Panc1 (cell line): ENCODE measurements around the gene MIF4GD. TPM values are rescaled to one million over a fixed set of nuclear protein-coding genes. Genes with fewer than 3 reads are reported as not detected.

Experiments used
- ATAC-seq: fragments of 200-7000 bp; cut with Tn5 transposase; 2 replicates; pipeline ENCODE4 v1.9.1; 2020; ENCODE audit warnings: mild to moderate bottlenecking, moderate library complexity
- BruUV-seq: library from RNA; stranded (reverse); fragments of 400-500 nt; replicated peaks from 2 replicates; lab custom pipeline; 2021; lab: Mats Ljungman, UMichigan
- CTCF ChIA-PET: fragments of 300-600 bp; sonication (Branson Sonifier 250); formaldehyde crosslinking; loops from one replicate; lab custom pipeline; 2022; ENCODE audit warnings: antibody characterized with exemption; lab: Charles Lee
- POLR2A ChIA-PET: fragments of 300-600 bp; sonication (Branson Sonifier 250); formaldehyde crosslinking; loops from one replicate; lab custom pipeline; 2022; ENCODE audit warnings: antibody characterized with exemption; lab: Charles Lee
- DNase-seq: peaks from one replicate; pipeline ENCODE4 v3.0.0-alpha.2; 2010; ENCODE audit warnings: low read depth, low spot score
- H3K27ac ChIP-seq: 2 replicates; pipeline ENCODE4 v1.5.1; 2011; ENCODE audit warnings: mild to moderate bottlenecking, low read length, inconsistent platforms
- H3K27me3 ChIP-seq: fragments of 200-500 bp; sonication (Bioruptor generic); 2 replicates; pipeline ENCODE4 v1.6.0; 2014; ENCODE audit warnings: low read length, inconsistent platforms; ENCODE audit not compliant: control insufficient read depth, insufficient read depth
- H3K36me3 ChIP-seq: fragments of 200-500 bp; sonication (Bioruptor generic); 2 replicates; pipeline ENCODE4 v1.5.1; 2014; ENCODE audit warnings: inconsistent platforms, mild to moderate bottlenecking, low read length, moderate library complexity; ENCODE audit not compliant: control insufficient read depth, insufficient read depth
- H3K4me1 ChIP-seq: 2 replicates; pipeline ENCODE4 v1.5.1; 2011; ENCODE audit warnings: inconsistent platforms, mild to moderate bottlenecking, low read length, moderate library complexity; ENCODE audit not compliant: control insufficient read depth, insufficient read depth
- H3K4me3 ChIP-seq, 2 experiments: 2 replicates each; pipeline ENCODE4 v1.5.1; 2011 to 2012; ENCODE audit warnings: low read depth in 2 of 2, low read length in 2 of 2, mild to moderate bottlenecking in 2 of 2, inconsistent platforms in 1 of 2, moderate library complexity in 1 of 2
- H3K9me3 ChIP-seq: fragments of 200-500 bp; sonication (Bioruptor generic); 2 replicates; pipeline ENCODE4 v1.5.1; 2014; ENCODE audit warnings: low read depth, mild to moderate bottlenecking, inconsistent platforms, low read length, moderate library complexity; ENCODE audit not compliant: control insufficient read depth, insufficient read depth
- POLR2AphosphoS5 ChIP-seq: IDR thresholded peaks from 2 replicates; pipeline ENCODE4 v1.6.1; 2012; ENCODE audit warnings: mild to moderate bottlenecking, low read depth, low read length, moderate library complexity
- SIN3A ChIP-seq: IDR thresholded peaks from 2 replicates; pipeline ENCODE4 v1.6.1; 2012; ENCODE audit warnings: low read depth, mild to moderate bottlenecking, low read length, moderate library complexity, borderline replicate concordance; ENCODE audit not compliant: insufficient read depth
- TCF7L2 ChIP-seq: IDR thresholded peaks from 2 replicates; pipeline ENCODE4 v1.6.1; 2011; ENCODE audit warnings: mild to moderate bottlenecking, low read depth, low read length, inconsistent platforms
- in situ Hi-C: cut with HindIII; loops from 2 replicates; pipeline ENCODE4 v1.10.0; 2016; ENCODE audit warnings: low sequenced_read_pairs, low pct_unique_long_range_greater_than_20kb
- intact Hi-C: fragments of 100-400 bp; cut with micrococcal nuclease; formaldehyde crosslinking; loops from one replicate; pipeline ENCODE4 v1.10.0; 2022; ENCODE audit not compliant: unreplicated experiment
- total RNA-seq: library from RNA; stranded (reverse); gene quantifications from one replicate; pipeline ENCODE4 v1.2.1, GENCODE V29; 2021; ENCODE audit not compliant: unreplicated experiment
- TF ChIP-seq, protein P1 (sequence below): fragments of 450-650 bp; IDR thresholded peaks from 2 replicates; pipeline ENCODE4 v1.5.1; 2017; ENCODE audit warnings: mild to moderate bottlenecking
- TF ChIP-seq, protein P2 (sequence below), 2 experiments: IDR thresholded peaks; 2 replicates each; pipeline ENCODE4 v1.6.1; 2011 to 2012; ENCODE audit warnings: low read depth in 2 of 2, control low read depth in 1 of 2, low read length in 1 of 2, mild to moderate bottlenecking in 1 of 2, moderate library complexity in 1 of 2; ENCODE audit not compliant: insufficient read depth in 1 of 2

MIF4GD gene
- total RNA-seq, 1 experiment from 2014 or later, result 34.4 TPM

DNA sequence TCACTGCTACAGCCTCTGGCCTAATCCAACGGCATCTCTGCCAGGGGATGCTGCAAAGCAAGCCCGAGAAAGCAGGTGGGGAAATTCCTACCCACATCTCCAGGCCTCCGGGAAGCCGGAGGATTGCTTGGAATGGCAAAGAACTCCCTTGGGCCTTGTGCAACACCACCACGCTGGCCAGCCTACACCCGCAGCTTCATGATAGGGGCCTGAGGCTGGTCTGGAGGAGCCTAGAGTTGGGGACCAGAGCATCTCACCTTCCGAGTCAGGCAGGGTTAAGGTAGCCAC is 29.9 kb downstream of the MIF4GD start:
- BruUV-seq, result no TSS peak
- no peak for ATAC-seq

DNA sequence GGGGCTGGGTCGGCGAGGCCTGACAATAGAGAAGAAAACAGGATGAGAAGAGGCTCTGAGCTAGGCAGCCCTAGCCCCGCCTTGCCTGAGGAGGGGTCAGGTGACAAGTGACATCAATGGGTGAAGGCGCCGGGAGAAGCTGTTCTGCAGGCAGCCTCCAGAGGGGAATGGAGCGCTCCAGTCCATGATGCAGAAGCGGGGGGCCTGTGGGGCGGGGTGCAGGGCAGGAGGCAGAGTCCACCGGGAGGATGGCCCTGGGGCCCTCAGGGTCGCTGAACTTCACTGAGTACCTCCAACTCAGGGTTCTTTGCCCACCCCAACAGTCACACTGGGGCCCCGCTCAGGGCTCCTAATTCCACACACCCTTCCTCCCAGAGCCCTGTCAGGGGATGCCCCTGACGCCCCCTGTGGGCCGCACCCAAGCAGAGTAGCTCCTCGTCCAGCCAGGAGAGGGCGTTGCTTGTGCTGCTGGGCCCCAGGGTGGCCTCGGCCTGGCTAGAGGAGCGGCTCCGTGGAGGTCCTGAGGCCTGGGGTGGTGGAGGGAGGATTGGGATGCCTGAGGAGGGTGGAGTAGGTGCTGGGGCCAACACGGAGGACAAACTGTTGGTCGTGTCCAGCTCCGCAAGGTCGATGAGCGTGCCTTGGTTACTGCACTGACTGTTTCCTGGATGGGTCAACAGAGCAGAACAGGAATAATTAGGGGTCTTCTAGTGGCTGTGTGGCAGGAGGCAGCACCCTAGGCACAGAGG is 30.5 kb downstream of the MIF4GD start:
- BruUV-seq, result no TSS peak
- ChIA-PET POLR2A (interaction anchor here (0.5 to 0.6 kb wide), 3 partner anchors 11 to 315 kb away, joined by 3 to 8 read pairs (median 4); no protein-coding TSS in a partner anchor), CTCF (interaction anchor here (0.5 to 2.0 kb wide), 11 partner anchors 9 to 285 kb away, joined by 3 to 7 read pairs (median 4); partner anchors contain the start of genes LLGL2, MIF4GD and TMEM94)
- DNase-seq (no peak), ATAC-seq (peak; percentile 62)
- TF ChIP-seq SIN3A, result no peak
- TF ChIP-seq, protein P1, sequence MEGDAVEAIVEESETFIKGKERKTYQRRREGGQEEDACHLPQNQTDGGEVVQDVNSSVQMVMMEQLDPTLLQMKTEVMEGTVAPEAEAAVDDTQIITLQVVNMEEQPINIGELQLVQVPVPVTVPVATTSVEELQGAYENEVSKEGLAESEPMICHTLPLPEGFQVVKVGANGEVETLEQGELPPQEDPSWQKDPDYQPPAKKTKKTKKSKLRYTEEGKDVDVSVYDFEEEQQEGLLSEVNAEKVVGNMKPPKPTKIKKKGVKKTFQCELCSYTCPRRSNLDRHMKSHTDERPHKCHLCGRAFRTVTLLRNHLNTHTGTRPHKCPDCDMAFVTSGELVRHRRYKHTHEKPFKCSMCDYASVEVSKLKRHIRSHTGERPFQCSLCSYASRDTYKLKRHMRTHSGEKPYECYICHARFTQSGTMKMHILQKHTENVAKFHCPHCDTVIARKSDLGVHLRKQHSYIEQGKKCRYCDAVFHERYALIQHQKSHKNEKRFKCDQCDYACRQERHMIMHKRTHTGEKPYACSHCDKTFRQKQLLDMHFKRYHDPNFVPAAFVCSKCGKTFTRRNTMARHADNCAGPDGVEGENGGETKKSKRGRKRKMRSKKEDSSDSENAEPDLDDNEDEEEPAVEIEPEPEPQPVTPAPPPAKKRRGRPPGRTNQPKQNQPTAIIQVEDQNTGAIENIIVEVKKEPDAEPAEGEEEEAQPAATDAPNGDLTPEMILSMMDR, result peak; percentile 93; the same call in 1 of the 2 replicates
- Histone ChIP-seq H3K36me3 (peaks cover 20% of the 10 kb centered on the region), H3K4me1 (0 out of 2 replicates have a peak, but pooled peaks cover 3% of the 10 kb centered on the region), H3K9me3 (no peaks in the 10 kb centered on the region), H3K4me3 (no peak overlapping the region), H3K27ac (no peak overlapping the region), H3K27me3 (no peaks in the 10 kb centered on the region)
- in situ Hi-C loops (no loop called here), intact Hi-C loops (no loop called here)

More for the DNA sequence above, 29.9 kb downstream of the MIF4GD start:
- intact Hi-C loops (no loop called here), in situ Hi-C loops (no loop called here)
- CTCF ChIA-PET, result interaction anchor here (0.6 to 2.0 kb wide), 6 partner anchors 21 to 215 kb away, joined by 3 to 7 read pairs (median 4); partner anchors contain the start of genes MIF4GD and TMEM94
- DNase-seq, result no peak
- Histone ChIP-seq H3K9me3 (no peaks in the 10 kb centered on the region), H3K27me3 (no peaks in the 10 kb centered on the region), H3K27ac (no peak overlapping the region), H3K4me3 (no peak overlapping the region), H3K4me1 (0 out of 2 replicates have a peak, but pooled peaks cover 3% of the 10 kb centered on the region), H3K36me3 (peaks cover 19% of the 10 kb centered on the region)
- POLR2A ChIA-PET, result no interaction called here
- TF ChIP-seq TCF7L2 (no peak), POLR2AphosphoS5 (no peak), SIN3A (no peak)
- TF ChIP-seq, protein P2, sequence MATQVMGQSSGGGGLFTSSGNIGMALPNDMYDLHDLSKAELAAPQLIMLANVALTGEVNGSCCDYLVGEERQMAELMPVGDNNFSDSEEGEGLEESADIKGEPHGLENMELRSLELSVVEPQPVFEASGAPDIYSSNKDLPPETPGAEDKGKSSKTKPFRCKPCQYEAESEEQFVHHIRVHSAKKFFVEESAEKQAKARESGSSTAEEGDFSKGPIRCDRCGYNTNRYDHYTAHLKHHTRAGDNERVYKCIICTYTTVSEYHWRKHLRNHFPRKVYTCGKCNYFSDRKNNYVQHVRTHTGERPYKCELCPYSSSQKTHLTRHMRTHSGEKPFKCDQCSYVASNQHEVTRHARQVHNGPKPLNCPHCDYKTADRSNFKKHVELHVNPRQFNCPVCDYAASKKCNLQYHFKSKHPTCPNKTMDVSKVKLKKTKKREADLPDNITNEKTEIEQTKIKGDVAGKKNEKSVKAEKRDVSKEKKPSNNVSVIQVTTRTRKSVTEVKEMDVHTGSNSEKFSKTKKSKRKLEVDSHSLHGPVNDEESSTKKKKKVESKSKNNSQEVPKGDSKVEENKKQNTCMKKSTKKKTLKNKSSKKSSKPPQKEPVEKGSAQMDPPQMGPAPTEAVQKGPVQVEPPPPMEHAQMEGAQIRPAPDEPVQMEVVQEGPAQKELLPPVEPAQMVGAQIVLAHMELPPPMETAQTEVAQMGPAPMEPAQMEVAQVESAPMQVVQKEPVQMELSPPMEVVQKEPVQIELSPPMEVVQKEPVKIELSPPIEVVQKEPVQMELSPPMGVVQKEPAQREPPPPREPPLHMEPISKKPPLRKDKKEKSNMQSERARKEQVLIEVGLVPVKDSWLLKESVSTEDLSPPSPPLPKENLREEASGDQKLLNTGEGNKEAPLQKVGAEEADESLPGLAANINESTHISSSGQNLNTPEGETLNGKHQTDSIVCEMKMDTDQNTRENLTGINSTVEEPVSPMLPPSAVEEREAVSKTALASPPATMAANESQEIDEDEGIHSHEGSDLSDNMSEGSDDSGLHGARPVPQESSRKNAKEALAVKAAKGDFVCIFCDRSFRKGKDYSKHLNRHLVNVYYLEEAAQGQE (IDR thresholded peaks at IDR 0.05; ENCODE audit: insufficient read depth in 1 of 2, low read depth in 2 of 2, low read length in 1 of 2), result no peak
- TF ChIP-seq, protein P1, result no peak
